Coronary artery (tissue), 2 donors: ENCODE results near the gene SIGLECL1.

Source experiments
- DNase-seq: peaks from one replicate; pipeline ENCODE4 v3.0.0-alpha.2; 2017; ENCODE audit warnings: low spot score
- H3K27ac ChIP-seq, 2 donors: fragments of 200-600 bp; sonication (generic); one replicate each; pipeline ENCODE4 v1.5.1; 2016 to 2019
- H3K4me3 ChIP-seq: fragments of 200-600 bp; sonication (generic); 2 replicates; pipeline ENCODE4 v1.5.1; 2016; ENCODE audit warnings: mild to moderate bottlenecking, moderate library complexity
- CTCF ChIP-seq: fragments of 200-600 bp; sonication (generic); IDR thresholded peaks from one replicate; pipeline ENCODE4 v1.5.1; 2019; ENCODE audit warnings: antibody characterized with exemption

The SIGLECL1 gene

DNA sequence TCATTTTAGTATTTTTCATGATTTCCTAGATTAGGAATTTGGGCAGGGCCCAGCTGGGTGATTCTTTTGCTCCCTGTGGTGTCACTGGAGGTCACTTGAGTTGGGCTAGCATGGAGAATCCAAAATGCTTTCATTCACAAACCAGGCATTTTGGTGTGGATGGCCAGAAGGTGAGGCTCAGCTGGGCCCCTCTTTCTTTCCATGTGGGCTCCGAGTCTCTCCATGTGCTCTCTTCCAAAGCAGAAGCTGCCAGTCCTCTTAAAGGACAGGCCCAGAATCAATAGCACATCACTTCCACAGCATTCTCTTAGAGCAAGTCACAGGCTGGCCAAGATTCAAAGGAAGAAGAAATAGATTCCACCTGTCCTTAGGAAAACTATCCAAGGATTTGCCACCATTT is 38.8 kb downstream of the SIGLECL1 start:
- Histone ChIP-seq H3K4me3 (no peak overlapping the region), H3K27ac (no peak overlapping the region)
- no peak for TF ChIP-seq CTCF
- no peak for DNase-seq

- H3K27ac ChIP-seq = no peak overlapping the region
- TF ChIP-seq CTCF = no peak
- DNase-seq = no peak
- no peak overlapping the region for H3K4me3 ChIP-seq
Measured at GRCh38 chr19:51292971-51293370, 42.1 kb downstream of the SIGLECL1 start.

GRCh38 chr19:51293571-51294210 is 42.8 kb downstream of the SIGLECL1 start:
- H3K27ac ChIP-seq = no peak overlapping the region
- no peak overlapping the region for H3K4me3 ChIP-seq
- DNase-seq = no peak
- no peak for TF ChIP-seq CTCF

GRCh38 chr19:51294211-51294976 is 43.5 kb downstream of the SIGLECL1 start:
- H3K27ac ChIP-seq = no peak overlapping the region
- DNase-seq = no peak
- no peak for TF ChIP-seq CTCF

DNA sequence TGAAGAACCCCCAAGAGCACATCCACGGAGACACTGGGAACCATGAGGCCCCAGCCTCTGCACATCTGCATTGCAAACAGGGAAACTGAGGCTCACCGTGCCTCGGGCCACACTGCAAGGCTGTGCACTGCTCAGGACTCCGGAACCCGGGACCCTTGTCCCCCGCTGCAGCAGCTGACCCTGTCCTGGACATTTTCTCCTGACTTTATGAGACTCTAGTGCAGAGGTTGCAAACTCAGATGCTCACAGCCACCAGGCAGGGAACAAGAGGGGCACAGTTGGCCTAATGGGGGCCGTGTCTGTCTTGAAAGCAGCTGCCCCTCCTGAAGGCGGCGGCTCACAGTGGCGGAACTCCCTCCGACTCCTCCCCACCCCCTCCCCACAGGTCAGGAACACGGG is 44.1 kb downstream of the SIGLECL1 start:
- Histone ChIP-seq H3K27ac (no peak overlapping the region), H3K4me3 (no peak overlapping the region)
- no peak for TF ChIP-seq CTCF
- DNase-seq = no peak

More at GRCh38 chr19:51294211-51294976, 43.5 kb downstream of the SIGLECL1 start:
- no peak overlapping the region for H3K4me3 ChIP-seq

DNA sequence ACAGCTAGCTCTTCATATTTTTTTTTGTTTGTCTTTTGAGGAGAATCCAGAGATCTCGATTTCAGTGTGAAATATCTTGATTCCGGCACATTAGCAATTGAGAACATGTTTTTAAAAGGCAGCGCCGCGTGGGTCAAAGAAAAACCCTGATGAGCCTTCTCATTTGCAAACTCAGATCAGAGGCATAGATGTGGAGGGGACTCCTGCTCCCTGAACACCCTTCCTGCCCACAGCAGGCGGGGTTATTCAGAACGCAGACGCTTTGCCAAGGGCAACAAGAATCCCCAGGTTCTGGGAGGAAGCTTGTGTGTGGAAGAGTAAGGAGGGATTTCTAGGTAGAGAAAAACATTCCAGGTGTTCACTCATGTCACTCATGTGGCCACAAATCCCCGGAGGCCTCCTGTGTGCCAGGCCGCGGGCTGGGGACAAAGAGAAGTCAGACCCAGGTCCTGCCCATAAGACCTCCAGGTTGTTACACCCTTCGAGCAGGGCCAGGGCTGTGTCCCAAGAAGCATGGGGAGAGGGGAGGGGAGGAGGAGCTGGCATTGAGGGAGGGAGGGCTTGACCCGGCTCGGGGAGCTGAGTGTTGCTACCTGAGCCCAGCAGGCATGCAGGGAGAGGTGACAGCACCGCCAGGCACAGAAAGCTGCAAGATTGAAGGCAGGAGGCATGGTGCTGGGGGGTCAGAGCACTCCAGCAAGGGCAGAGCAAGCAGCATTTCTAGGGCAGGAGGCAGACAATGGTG is 44.7 kb downstream of the SIGLECL1 start:
- no peak for TF ChIP-seq CTCF
- DNase-seq = no peak

More for the DNA sequence above, 44.7 kb downstream of the SIGLECL1 start:
- Histone ChIP-seq H3K4me3 (no peak overlapping the region), H3K27ac (no peak overlapping the region)
